ENCODE measurements around the gene SPDYE1.

The SPDYE1 gene

DNA sequence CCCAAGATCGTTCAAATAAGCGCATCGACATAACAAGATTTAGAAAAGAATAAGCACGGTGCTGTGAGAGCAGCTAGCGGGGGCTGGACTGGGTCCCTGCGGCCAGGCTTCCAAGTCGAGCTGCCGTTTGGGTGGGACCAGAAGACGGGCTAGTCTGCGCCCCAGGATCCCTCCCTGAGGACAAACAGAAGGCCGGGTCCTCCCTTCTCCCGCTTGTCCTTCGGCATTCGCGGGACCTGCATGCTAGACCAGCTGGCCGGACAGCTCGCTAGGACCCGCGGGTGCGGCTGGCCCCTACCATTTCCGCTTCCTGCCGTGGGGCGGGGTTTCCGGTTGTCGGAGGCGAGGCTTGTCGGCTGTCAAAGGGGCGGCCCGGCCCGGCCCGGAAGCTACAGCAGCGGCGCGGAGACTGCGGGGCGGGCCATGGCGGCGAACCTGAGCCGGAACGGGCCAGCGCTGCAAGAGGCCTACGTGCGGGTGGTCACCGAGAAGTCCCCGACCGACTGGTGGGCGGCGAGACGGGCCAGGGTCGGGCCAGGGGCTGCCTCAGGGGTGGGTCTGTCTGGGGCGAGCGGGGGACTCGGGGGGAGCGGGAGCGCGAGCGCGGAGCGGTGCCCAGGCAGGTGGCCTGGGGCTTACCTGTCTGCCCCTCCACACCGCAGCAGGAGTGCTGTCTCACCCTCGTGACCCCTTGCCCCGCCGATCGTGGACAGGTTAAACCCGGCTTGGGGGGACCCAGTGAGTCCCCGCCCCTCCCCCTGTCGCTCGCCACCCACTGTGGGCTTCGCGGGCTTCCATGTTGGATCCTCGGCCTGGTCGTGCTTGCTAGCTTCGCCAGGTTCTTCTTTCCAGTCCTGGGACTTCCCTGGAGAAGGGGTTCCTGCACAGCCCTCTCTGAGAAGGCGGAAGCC, 46.9 kb downstream of the SPDYE1 start, which contains the start of gene DBNL:
Gene DBNL (plus strand): TSS at position 388 of the 911 bp plus-strand sequence. CDS start 36 bp downstream, at position 424.
- peak; percentile 48 for DNase-seq (ENCODE audit: low read depth)

DNA sequence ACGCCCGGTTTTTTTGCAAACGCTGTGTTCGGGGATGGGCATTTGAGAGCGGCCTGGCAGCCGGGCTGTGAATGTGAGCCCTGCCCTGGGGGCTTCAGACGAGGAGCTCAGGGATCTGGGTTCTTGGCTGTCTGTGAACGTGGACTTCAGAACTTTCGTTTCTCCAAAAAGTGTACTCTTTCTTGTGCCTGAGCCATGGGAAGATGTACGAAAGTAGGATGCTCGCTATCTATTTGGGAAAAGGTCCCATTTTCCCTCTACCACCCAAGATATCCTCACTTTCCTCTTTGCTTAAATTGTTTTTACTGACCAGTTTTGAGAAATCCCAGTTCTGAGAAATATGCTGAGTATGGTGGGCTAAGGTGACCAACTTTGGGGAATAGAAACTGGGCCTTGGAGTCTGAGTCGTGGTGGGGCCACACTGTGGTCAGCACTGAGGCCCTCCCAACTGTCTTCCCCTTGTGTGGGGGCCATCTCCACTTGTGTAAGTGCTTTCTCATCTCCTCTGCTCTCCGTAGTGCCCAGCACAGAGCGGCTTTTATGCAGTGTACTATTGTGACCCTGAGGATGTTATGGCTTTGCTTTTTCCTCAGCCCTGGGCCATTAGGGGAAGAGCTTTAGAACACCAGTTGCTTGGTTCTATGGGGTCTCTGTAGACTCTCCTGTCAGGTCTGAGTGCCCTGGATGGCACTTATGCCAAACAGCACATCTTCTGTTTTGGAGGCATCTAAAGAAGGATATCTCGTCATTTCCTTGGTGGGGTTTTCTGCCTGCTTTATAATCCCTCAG, 47.7 kb downstream of the SPDYE1 start:
- no peak for DNase-seq (ENCODE audit: low read depth)

DNA sequence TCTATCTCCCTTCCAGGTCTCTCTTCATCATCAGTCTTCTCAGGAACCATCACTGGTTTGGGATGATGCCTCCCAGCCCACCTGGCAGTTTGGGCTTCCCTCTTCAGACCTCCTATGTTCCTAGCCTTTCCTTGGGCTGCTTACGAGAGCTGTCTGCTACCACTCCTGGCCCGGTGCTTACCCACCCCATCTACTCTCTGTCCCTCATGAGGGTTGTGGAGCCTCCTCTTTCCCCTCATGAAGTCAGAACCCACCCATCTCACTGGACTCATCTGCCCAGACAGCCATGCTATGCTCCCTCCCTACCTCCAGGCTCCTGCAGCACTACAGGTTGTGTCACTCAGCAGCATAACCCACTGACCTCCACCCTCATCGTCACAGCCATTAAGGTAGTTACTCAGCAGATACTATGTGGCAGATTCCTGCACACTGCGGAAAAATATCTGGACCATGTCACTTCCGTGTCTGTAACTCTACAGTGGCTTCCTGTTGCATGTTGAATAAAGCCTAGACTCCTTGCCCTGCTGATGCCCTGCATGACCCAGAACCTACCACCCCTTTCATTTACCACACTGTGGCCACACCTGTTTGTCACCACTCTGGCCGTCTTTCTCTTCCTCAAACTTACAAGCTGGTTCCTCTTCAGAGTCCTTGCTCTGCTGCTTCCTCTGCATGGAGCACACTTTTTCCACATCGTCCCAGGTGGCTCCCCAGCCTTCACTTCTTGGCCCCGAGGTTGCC, 48.8 kb downstream of the SPDYE1 start:
- DNase-seq (ENCODE audit: low read depth) = no peak

DNA sequence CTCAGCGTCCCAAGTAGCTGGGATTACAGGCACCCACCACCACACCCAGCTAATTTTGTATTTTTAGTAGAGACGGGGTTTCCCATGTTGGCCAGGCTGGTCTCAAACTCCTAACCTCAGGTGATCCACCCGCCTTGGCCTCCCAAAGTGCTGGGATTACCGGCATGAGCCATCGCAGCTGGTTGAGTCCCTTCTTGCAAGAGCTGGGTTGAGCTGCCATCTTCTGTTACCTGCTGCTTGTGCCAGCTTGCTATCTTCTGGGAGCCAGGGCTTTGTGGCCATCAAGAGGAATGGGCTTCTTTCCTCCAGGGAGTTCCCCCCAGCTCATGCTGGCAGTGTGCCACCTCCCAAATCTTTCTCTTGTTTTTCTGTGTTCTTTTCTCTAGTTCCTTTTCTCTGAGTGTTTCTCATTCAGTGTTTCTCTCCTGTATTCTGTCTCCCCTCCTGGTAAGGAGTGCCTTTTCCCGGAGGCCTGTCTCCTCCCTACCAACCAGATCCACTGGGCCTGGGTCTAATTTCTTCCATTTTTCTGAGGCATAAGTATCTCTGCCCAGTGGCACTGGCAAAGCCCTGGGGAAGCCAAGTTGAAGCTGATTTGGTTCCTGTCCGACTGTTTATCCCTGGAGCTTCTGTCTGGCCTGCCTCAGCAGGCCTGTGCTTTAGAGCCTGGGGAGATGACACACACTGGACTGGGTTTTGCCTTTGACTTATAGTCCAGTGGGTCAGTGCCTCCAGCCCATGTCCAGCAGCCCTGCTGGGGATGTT, 50.5 kb downstream of the SPDYE1 start:
- no peak for DNase-seq (ENCODE audit: low read depth)

DNA sequence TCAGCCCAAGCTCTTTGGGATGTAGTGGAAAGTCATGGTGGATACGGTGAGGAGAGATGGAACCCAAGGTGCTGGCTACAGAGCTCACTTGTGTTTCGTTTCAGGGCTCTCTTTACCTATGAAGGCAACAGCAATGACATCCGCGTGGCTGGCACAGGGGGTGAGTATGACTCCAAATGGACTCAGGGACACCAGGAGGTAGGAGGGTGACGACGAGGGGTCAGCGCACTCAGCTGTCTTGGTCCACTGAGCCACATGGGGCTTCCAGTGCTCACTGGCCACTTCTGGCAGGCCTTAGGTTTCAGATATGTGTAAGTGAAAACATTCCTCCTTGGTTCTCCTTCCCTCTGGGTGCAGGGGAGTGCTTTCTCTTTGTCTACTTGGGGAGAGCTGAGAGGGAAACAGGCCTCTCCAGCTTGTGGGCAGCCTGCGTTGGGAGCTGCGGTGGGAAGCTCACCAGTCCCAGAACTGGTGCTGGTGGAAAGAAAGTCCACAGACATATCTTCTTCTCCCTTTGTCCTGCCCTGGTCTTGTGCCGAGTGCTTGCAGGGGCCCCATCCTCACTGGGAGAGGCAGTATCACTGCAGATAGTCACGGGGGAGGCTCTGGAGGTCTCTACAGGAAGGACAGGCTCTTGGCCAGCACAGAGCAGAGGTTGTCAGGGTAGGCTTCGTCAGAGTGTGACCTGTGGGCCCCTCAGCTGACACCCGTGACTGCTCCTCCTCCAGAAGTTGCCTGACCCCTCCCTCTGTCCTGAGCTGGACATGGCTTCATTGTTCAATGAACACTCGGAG, 52.6 kb downstream of the SPDYE1 start:
- no peak for DNase-seq (ENCODE audit: low read depth)

DNA sequence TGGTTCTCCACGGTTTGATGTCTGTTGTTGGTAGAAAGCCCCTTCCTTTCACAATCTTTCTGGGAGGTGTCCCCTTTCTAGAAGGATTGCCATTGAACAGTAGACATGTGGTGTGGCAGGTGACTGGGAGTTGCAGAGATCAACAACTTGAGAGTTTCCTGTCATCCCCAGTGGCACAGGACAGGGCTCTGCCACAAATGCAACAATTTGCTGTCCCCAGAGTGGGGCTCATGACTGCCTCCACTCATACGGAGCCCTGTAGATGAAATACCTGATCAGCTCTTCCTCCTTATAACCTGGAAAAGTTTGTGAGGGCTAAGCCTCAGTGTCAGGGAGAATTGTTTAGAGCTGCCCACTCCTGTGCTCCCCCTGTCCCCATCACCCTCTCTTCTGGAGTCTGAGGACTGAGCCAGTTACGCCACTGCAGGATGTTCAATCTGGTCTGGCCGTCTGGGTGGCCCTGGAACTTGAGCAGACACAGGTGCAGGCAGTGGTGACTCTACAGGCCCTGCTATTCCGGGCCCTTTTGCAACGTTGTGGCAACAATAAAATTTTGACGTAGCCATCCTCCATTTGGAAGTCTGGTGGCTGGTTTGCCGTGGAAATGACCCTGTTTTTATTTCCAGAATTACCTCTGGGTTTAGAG, 53.3 kb downstream of the SPDYE1 start:
- no peak for DNase-seq (ENCODE audit: low read depth)

DNA sequence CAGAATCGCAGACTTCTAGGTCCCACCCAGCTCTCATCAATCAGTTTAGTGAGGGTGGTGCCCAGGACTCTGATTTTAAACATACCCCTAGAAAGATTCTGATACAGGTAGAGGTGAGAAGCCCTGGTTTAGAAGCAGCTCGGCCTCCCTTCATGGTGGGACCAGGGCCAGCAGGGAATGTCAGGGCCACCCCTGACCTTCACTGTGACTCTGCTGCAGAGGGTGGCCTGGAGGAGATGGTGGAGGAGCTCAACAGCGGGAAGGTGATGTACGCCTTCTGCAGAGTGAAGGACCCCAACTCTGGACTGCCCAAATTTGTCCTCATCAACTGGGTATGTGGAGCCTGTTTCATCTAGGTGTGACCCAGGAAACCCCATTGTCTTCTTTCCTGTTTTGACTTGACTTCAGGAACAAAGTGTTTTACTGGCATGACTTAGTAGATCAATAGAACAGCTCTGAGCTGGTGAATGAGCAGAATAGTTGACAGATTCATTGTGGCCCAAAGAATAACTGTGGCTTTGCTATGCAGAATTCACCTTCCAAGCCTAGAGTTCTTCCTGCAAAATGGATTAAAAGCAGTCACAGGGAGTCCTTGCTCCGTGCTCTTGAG, 54.0 kb downstream of the SPDYE1 start:
- DNase-seq (ENCODE audit: low read depth) = no peak

DNA sequence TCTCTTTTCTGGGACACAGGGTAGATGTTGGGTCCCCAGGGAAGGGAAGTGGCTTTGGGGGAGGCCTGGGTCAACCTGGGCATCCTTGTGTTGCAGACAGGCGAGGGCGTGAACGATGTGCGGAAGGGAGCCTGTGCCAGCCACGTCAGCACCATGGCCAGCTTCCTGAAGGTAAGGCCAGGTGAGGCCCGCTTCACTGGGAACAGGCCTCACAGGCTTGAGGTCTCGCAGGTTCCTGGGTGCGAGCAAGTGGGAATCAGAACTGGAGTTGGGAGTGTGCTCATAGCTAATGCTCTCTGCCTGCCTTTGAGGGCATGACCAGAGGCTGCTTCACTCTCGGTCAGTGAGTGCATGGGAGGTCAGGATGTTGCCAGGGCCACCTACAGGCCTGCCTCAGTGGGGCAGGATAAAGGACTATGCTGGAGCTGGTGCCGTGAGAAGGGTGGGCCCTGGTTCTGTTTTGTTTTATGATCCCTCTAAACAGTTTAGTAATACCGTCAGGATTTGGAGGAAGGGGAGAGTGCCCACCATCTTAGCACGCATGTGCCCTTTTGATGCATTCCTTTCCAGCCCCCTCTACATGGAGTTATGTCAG, 55.2 kb downstream of the SPDYE1 start:
- no peak for DNase-seq (ENCODE audit: low read depth)

DNA sequence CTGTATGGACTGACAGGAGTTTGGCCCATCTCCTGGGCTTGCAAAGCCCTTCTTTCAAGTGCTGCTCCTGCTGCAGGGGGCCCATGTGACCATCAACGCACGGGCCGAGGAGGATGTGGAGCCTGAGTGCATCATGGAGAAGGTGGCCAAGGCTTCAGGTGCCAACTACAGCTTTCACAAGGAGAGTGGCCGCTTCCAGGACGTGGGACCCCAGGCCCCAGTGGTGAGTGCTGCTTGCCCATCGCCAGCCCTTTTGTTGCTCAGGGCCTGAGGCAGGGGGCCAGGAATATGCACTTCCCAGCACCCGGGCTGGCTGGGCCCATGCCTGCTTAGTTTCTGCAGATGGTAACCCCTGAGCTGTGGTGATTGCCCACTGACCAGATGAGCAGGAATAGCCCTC, 59.0 kb downstream of the SPDYE1 start:
- no peak for DNase-seq (ENCODE audit: low read depth)

DNA sequence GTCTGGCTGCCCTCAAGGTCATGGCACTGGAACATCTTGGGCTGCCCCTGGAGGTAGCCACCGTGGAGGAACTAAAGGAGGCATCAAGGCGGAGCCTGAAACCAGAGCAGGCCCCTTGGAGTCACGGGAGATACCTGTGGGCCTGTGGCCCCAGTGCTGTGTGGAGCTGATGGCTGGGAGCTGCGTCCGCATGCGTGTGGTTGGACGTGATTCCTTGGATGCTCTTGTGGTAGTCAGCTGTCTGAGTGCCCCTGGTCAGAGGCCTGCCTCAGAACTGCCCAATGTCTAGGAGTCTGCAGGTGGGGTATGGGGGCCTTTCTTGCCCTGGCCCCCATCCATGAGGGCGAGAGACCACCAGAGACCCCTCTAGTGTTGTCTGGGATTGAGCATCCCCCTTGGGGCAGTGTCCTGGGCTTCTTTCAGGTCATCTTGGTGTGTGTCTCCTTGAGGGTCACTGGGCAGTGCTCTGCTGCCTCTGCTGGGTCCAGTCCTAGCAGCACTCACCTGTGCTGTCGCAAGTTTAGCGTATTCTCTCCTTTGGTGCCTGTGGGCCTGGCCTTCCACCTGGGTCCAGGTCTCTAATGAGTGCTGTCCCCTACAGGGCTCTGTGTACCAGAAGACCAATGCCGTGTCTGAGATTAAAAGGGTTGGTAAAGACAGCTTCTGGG, 59.6 kb downstream of the SPDYE1 start:
- no peak for DNase-seq (ENCODE audit: low read depth)

DNA sequence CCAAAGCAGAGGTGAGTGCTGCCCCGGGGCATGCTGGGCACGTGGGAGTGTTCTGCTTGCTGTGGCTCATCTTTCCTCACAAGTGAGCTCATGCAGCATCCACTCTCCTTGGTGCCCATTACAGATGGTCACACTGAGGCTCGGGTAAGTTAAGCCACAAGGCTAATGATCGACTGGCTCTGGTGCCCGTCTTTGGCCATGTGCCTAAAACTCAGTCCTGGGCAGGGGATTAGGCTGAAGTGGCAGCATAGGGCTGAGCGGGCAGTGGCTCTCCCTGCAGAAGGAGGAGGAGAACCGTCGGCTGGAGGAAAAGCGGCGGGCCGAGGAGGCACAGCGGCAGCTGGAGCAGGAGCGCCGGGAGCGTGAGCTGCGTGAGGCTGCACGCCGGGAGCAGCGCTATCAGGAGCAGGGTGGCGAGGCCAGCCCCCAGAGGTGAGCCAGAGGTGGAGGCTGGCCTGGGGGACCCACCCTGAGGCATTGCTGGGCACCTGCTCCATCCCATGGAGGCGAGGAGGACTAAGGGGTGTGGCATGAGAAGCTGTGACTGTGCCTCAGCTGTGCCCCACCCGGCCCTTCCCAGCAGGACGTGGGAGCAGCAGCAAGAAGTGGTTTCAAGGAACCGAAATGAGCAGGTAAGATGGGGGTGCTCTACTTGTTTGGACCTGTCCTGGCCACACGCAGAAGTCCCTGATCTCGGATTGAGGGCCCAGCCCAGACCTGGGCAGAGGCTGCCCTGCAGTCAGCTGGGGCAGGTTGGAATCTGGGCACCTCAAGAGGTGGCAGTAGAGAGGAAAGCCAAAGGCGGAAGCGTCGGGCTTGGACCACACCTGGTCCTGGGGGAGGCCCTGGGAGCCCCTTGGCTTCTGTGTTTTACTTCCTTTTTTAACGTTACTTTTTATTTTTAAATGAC, 60.4 kb downstream of the SPDYE1 start:
- DNase-seq (ENCODE audit: low read depth) = no peak

DNA sequence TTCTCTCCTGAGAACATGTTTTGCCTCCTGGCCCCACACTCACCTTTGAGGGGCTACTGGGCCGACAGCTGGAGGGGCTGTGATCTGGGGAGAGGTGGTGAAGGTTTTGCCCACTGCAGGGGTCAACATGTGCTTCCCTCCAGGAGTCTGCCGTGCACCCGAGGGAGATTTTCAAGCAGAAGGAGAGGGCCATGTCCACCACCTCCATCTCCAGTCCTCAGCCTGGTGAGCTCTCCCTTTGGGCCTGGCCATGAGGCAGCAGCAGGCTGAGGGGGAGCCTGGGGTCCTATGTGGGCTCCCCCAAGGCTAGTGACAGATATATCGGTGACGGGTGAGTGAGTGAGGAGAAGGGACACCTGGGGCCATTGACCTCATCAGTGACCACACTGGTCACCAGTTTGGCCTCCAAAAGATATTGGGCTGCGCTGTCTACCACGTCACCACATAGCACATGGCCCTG, 61.1 kb downstream of the SPDYE1 start:
- DNase-seq (ENCODE audit: low read depth) = no peak

DNA sequence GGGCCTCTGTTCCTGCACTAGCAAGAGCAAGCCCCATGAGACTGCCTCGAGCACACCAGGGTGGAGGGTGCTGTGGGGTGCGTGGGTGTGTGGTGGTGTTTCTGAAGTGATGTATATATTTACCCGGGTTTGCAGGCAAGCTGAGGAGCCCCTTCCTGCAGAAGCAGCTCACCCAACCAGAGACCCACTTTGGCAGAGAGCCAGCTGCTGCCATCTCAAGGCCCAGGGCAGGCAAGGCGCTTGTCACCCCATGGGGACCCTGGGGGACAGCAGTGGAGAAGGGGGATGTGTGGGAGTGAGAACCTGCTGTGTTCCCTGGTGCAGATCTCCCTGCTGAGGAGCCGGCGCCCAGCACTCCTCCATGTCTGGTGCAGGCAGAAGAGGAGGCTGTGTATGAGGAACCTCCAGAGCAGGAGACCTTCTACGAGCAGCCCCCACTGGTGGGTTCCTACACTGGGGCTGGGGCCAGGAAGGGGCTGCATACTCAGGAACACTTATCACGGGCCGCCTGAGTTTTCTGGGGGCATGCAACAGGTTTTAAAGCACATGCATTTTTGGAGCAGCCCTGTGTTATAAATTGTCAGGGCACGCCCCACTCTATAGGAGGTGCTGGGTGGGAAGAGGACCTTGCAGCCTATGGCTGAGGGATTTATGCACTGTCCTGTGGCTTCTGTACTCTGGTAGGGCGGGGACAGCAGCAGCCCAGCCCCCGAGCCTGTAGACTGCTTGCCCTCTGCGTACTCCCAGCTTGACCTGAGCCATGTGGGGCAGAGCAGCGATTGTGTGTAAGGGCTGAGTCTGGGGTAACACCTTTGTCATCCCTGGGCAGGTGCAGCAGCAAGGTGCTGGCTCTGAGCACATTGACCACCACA, 61.8 kb downstream of the SPDYE1 start:
- DNase-seq (ENCODE audit: low read depth) = no peak

Measured in HS-27A (cell line).